Memory B cell (primary cell): ENCODE results near the gene LRP11.
"Not testable (repeated sequence)": the region's sequence is repeated elsewhere in the genome, so short reads cannot be mapped to it uniquely, and the experiment has no call there.

Experiments used
- ATAC-seq: fragments of 150-1000 bp; cut with Tn5 transposase; 2 replicates; pipeline ENCODE4 v1.10.0; 2021; ENCODE audit warnings: low read depth, mild to moderate bottlenecking, moderate library complexity
- DNase-seq, 2 donors: peaks; one replicate each; pipeline ENCODE4 v3.0.0; 2022; ENCODE audit warnings: low spot score in 2 of 2
- H3K27ac Mint-ChIP-seq: one replicate; pipeline ENCODE4 v1.8.0; 2022; ENCODE audit warnings: mild to moderate bottlenecking, moderate library complexity, mixed read lengths
- H3K27me3 Mint-ChIP-seq: one replicate; pipeline ENCODE4 v1.8.0; 2022; ENCODE audit warnings: mixed read lengths
- H3K36me3 Mint-ChIP-seq: one replicate; pipeline ENCODE4 v1.8.0; 2022; ENCODE audit warnings: mild to moderate bottlenecking, mixed read lengths
- H3K4me1 Mint-ChIP-seq: one replicate; pipeline ENCODE4 v1.8.0; 2022; ENCODE audit warnings: mixed read lengths
- H3K4me3 Mint-ChIP-seq: one replicate; pipeline ENCODE4 v1.8.0; 2022; ENCODE audit warnings: mild to moderate bottlenecking, moderate library complexity, mixed read lengths
- H3K9me3 Mint-ChIP-seq: one replicate; pipeline ENCODE4 v1.8.0; 2022; ENCODE audit warnings: mixed read lengths

LRP11 gene

DNA sequence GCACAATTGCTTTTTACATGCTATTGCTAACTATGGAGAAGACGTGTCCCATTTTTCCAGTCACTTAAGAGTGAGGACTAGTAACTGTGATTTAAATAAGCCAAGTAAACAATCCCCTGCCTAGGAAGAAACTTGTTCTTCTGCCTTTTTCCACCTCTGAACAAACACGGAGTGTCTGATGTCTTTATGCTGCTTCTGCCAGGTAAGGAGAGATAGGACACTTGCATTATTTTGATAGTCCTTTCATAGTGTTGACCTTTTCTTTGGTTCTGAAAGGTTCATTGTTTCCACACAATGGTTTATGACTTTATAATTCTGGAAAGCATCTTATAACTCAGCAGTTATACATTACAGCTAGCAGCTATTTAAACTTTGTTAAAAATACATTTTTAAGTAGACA lies 8.4 kb downstream of the LRP11 start:
- H3K27me3 Mint-ChIP-seq: peaks cover 5% of the 10 kb centered on the region
- H3K36me3 Mint-ChIP-seq: peaks cover 2% of the 10 kb centered on the region
- peaks cover 1% of the 10 kb centered on the region for H3K9me3 Mint-ChIP-seq
- peaks cover 28% of the 10 kb centered on the region for H3K4me1 Mint-ChIP-seq
- no peak overlapping the region for H3K27ac Mint-ChIP-seq
- no peak for DNase-seq
- ATAC-seq: no peak
- H3K4me3 Mint-ChIP-seq: no peak overlapping the region

DNA sequence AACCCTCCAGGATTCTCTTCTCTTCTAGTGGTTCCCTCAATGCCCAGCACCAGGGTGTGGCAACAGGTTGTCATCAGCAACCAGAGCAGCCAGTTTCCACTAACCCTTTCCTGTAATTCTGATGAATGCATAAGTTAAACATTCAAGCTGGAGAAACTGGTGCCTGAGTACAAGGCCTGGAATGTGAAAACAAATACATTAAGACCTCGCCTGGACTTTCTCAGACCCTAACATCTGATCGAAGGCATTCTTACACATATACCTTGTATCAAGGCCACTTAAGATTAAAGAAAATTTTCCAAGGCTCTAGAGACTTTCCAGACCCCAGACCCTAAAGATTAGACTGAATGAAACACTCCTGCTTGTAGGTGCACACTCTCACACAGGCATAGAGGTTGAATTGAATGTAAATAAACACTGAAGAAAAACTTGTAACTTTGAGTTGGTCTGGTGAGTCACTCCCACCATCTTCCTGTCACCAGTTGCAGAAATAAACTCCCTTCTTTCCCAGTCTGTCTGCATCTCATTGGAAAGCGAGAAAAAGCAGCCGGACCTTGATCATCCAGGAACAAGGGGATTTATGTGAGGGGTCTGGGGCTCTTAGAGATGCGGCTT lies 9.0 kb downstream of the LRP11 start:
- Mint-ChIP-seq H3K27me3 (no peaks in the 10 kb centered on the region), H3K4me1 (peaks cover 28% of the 10 kb centered on the region), H3K27ac (no peak overlapping the region), H3K36me3 (peaks cover 2% of the 10 kb centered on the region), H3K9me3 (peaks cover 1% of the 10 kb centered on the region), H3K4me3 (no peak overlapping the region)
- ATAC-seq: no peak
- DNase-seq: no peak

DNA sequence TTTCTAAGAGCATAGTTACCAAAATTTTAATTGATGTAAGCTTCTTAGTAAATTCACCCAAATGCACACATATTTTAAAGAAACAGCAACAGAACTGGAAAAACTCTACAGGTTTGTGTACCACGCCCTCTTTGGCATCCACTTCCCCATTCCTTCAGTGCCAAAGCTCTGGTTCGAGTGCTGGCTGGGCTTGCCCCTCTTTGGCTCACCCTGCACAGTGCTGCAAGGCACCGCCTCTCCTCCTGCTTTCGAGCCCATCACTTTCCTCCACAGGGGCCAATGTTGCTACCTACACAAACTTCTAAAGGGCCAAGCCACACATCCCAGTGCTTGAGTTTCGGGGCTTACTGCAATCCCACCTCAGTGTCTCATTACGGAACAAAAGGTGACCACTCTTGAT lies 9.6 kb downstream of the LRP11 start:
- ATAC-seq (no peak), DNase-seq (no peak)
- Mint-ChIP-seq H3K27ac (no peak overlapping the region), H3K27me3 (peaks cover 2% of the 10 kb centered on the region), H3K4me1 (peaks cover 28% of the 10 kb centered on the region), H3K36me3 (peaks cover 2% of the 10 kb centered on the region), H3K4me3 (no peak overlapping the region), H3K9me3 (peaks cover 1% of the 10 kb centered on the region)

DNA sequence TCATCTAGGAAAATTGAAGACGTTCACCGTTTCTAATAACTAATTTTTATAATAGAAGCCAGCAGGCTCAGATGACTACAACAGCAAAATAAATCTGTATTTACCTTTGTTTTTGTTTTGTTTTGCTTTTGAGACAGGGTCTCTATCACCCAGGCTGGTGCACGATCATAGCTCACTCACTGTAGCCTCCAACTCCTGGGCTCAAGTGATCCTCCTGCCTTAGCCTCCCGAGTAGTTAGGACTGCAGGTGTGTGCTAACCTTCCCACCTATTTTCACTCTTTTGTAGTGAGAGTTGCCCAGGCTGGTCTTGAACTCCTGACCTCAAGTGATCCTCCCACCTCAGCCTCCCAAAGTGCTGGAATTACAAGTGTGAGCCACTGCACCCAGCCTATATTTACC lies 10.1 kb downstream of the LRP11 start:
- H3K4me3 Mint-ChIP-seq: peak overlapping the region; percentile 11
- not testable (repeated sequence) for H3K9me3 Mint-ChIP-seq, H3K27ac Mint-ChIP-seq, H3K27me3 Mint-ChIP-seq, ATAC-seq, H3K36me3 Mint-ChIP-seq, DNase-seq
- peaks cover 28% of the 10 kb centered on the region for H3K4me1 Mint-ChIP-seq

DNA sequence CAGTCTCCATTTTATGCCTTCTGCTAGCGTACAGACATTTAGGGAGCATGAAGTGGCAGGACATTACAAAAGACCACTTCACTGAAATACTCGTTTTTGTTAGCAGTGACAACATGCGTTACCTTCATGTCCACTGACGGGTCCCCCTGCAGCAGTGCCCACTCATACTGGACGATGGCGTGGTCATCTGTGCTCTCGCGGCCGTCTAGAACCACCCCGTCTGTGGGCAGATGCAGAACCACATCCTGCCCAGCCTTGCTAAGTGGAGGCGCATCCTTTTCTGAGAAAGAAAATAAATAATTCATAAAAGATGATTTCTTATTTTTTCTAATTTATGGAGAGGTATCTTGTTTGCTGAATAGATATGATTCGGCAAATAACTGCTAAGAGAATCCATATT lies 11.3 kb downstream of the LRP11 start:
- H3K27ac Mint-ChIP-seq: no peak overlapping the region
- peak overlapping the region; percentile 67 for H3K4me3 Mint-ChIP-seq
- peaks cover 2% of the 10 kb centered on the region for H3K27me3 Mint-ChIP-seq
- ATAC-seq (no peak), DNase-seq (no peak)
- peaks cover 2% of the 10 kb centered on the region for H3K36me3 Mint-ChIP-seq
- peaks cover 1% of the 10 kb centered on the region for H3K9me3 Mint-ChIP-seq
- H3K4me1 Mint-ChIP-seq: peaks cover 28% of the 10 kb centered on the region

DNA sequence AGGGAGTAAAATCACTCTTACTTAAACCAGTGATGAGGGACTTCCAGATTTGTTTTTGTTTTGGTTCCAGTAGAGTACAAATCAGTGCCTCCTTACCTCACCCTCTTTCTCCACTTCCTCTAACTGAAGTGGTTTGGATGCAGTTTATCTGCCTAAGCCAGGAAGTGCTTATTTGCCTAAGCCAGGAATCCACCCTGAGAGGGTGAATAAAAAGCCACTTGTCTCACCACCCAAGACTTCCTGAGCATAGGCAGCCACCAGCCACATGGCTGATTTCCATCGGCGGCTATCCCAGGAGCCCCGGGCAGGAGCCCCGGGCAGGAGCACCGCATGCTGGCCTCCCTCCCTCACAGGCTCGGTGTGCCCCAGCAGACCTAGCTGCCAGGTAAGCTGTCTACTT lies 12.0 kb downstream of the LRP11 start:
- peak; percentile 99 for ATAC-seq
- H3K4me1 Mint-ChIP-seq: peaks cover 28% of the 10 kb centered on the region
- peak overlapping the region; percentile 67 for H3K4me3 Mint-ChIP-seq
- peaks cover 1% of the 10 kb centered on the region for H3K9me3 Mint-ChIP-seq
- peaks cover 2% of the 10 kb centered on the region for H3K36me3 Mint-ChIP-seq
- peak overlapping the region; percentile 77 for H3K27ac Mint-ChIP-seq
- peak; percentile 16 to 57 for DNase-seq
- peaks cover 2% of the 10 kb centered on the region for H3K27me3 Mint-ChIP-seq

DNA sequence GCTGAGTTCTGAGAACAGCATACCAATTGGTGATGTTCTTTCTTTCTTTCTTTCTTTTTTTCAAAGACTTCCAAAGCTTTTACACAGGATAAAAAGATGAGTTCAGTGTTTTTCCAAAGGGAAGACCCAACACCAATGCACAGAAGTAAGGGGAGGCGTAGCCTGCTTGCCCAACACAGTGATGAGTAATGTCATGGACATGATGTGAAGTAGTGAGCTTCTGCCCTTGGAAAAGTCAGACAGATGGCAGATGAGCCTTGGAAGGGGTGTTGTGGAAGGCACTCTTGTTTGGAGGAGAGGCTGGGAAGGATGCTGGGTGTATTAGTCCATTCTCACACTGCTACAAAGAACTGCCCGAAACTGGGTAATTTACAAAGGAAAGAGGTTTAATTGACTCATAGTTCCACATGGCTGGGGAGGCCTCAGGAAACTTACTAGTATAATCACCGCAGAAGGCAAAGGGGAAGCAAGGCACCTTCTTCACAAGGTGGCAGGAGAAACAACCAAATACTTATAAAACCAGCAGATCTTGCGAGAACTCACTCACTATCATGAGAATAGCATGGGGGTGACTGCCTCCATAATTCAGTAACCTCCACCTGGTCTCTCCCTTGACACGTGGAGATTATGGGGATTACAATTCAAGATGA lies 12.6 kb downstream of the LRP11 start:
- DNase-seq (no peak), ATAC-seq (peak; percentile 26)
- Mint-ChIP-seq H3K4me1 (peaks cover 28% of the 10 kb centered on the region), H3K27me3 (peaks cover 2% of the 10 kb centered on the region), H3K9me3 (peaks cover 1% of the 10 kb centered on the region), H3K4me3 (peak overlapping the region; percentile 67), H3K36me3 (peaks cover 2% of the 10 kb centered on the region), H3K27ac (peak overlapping the region; percentile 77)

DNA sequence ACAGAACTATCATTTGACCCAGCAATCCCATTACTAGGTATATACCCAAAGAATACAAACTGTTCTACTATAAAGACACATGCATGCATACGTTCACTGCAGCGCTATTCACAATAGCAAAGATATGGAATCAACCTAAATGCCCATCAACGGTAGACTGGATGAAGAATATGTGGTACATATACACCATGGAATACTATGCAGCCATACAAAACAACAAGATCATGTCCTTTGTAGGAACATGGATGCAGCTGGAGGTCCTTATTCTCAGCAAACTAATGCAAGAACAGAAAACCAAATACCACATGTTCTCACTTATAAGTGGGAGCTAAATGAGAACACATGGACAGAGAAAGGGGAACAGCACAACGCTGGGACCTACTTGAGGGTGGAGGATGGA lies 15.8 kb downstream of the LRP11 start:
- ATAC-seq, H3K4me3 Mint-ChIP-seq, DNase-seq, H3K27me3 Mint-ChIP-seq, H3K27ac Mint-ChIP-seq, H3K9me3 Mint-ChIP-seq, H3K36me3 Mint-ChIP-seq: not testable (repeated sequence)
- H3K4me1 Mint-ChIP-seq: peaks cover 21% of the 10 kb centered on the region

DNA sequence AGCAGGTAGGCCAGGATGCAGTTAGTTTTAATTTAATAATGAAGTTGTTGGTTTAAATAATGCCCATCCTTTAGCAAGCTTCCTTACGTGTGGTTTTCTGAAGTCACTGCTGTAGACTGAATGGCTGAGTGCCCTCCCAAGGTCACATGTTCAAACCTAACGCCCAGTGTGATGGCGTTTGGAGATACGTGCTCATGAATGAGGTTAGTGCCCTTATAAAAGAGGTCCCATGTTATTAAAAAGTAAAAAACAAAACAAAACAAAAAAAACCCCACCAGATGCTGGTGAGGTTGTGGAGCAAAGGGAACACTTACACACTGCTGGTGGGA lies 16.3 kb downstream of the LRP11 start:
- Mint-ChIP-seq H3K27me3 (peaks cover 3% of the 10 kb centered on the region), H3K4me3 (no peak overlapping the region), H3K27ac (no peak overlapping the region), H3K9me3 (peaks cover 1% of the 10 kb centered on the region), H3K4me1 (peaks cover 17% of the 10 kb centered on the region), H3K36me3 (peaks cover 2% of the 10 kb centered on the region)
- no peak for DNase-seq
- ATAC-seq: no peak

DNA sequence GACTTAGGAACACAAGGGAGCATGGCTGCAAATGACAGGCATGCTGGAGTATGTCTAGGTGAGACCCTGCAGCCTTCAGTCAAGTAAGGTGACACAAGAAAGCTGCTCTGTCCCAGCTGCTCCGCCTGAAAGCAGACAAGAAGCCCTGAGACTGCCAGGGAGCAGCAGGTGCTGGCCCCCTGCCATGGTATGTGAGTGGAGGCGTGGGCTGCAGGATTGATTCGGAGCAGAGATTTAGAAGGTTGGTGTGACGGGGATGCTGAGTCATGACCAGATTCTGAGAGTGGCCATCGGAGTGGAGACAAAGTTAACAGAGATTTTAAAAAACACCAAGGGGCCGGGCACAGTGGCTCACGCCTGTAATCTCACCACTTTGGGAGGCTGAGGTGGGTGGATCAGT lies 17.8 kb downstream of the LRP11 start:
- no peak overlapping the region for H3K4me3 Mint-ChIP-seq
- DNase-seq (no peak), ATAC-seq (no peak)
- no peaks in the 10 kb centered on the region for H3K9me3 Mint-ChIP-seq
- H3K27ac Mint-ChIP-seq: no peak overlapping the region
- H3K27me3 Mint-ChIP-seq: peaks cover 3% of the 10 kb centered on the region
- peaks cover 4% of the 10 kb centered on the region for H3K4me1 Mint-ChIP-seq
- H3K36me3 Mint-ChIP-seq: peaks cover 2% of the 10 kb centered on the region

DNA sequence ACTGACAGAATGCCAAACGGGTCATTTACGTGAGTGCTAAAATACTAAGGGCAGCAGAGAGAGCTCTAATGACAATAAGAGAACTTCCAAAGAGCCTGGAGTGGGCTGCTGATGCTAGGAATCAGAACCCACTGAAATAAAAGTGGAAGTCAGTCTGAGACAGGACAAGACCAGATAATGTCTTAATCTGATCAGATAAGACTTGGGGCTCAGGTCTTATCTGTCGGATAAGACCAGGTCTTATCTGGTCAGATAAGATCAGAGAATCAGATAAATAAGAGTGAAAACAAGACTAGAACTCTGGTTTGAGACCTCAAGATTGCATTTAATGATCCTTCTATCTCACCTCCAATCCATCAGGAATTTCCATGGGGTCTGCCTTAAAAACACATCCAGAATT lies 18.6 kb downstream of the LRP11 start:
- H3K36me3 Mint-ChIP-seq: no peaks in the 10 kb centered on the region
- no peaks in the 10 kb centered on the region for H3K4me1 Mint-ChIP-seq
- DNase-seq (no peak), ATAC-seq (no peak)
- no peak overlapping the region for H3K4me3 Mint-ChIP-seq
- no peak overlapping the region for H3K27ac Mint-ChIP-seq
- no peaks in the 10 kb centered on the region for H3K9me3 Mint-ChIP-seq
- peaks cover 3% of the 10 kb centered on the region for H3K27me3 Mint-ChIP-seq

DNA sequence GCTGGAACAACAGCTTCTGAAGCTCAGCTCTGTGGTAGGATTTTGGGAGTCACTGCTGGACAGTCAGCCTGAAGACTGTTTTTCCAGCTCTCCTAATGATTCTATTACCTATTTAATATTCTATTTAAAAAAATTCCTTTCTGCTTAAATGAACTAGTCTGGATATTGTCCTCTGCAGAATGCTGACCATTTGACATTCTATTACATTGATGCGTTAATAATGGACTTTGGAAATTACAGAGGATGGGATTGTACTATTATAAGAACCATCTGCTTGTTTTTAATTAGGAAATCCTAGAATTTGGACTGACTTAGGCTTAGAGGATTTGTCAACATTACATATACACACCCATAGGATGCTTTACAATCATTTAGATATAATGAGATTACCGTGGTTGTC lies 19.7 kb downstream of the LRP11 start:
- no peak overlapping the region for H3K27ac Mint-ChIP-seq

DNA sequence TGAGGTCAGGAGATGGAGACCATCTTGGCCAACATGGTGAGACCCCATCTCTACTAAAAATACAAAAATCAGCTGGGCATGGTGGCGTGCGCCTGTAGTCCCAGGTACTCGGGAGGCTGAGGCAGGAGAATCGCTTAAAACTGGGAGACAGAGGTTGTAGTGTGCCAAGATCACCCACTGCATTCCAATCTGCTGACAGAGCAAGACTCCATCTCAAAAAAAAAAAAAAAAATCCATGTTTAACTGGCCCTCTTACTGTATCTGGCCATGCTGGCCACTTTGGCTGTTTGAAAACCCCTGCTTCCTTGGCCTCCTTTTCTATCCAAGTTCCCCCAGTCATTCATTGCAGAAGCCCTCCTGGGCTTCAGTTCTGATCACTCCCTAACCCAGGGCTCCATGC lies 20.1 kb downstream of the LRP11 start:
- not testable (repeated sequence) for H3K4me3 Mint-ChIP-seq, H3K27ac Mint-ChIP-seq, H3K4me1 Mint-ChIP-seq, DNase-seq, H3K27me3 Mint-ChIP-seq, H3K36me3 Mint-ChIP-seq, ATAC-seq, H3K9me3 Mint-ChIP-seq

More for the DNA sequence above, 19.7 kb downstream of the LRP11 start:
- H3K9me3 Mint-ChIP-seq: no peaks in the 10 kb centered on the region
- H3K36me3 Mint-ChIP-seq: no peaks in the 10 kb centered on the region
- H3K4me1 Mint-ChIP-seq: no peaks in the 10 kb centered on the region
- DNase-seq (no peak), ATAC-seq (no peak)
- peaks cover 3% of the 10 kb centered on the region for H3K27me3 Mint-ChIP-seq
- no peak overlapping the region for H3K4me3 Mint-ChIP-seq

DNA sequence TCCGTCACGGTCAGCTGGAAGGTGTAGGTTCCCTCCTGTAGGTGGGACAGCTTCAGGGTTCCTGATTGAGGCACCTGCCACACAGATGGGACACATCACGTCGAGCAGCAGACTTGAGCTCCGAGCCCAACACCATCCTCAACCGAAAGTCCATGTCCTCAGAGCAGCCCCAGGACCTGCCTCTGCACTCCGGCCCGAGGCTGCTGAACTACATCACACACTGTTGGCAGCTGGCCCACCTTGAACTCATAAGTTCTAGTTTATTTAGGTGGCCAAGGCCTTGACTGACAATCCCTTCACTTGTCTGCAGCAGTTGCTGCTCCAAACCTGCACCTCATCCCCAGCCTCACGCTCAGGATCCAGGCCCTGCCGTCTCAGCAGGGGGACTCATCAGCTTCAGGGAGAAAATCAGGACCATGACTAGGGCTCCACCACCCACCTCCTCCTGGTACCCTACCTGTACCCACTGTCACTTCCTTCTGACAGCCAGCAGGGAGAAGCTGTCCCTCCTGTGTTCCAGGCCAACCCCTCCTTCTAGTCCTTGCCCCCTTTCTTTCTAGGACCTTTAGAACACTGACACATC lies 21.0 kb downstream of the LRP11 start:
- Mint-ChIP-seq H3K9me3 (no peaks in the 10 kb centered on the region), H3K4me1 (no peaks in the 10 kb centered on the region), H3K4me3 (no peak overlapping the region), H3K27me3 (peaks cover 3% of the 10 kb centered on the region), H3K36me3 (no peaks in the 10 kb centered on the region), H3K27ac (no peak overlapping the region)
- ATAC-seq (no peak), DNase-seq (no peak)

DNA sequence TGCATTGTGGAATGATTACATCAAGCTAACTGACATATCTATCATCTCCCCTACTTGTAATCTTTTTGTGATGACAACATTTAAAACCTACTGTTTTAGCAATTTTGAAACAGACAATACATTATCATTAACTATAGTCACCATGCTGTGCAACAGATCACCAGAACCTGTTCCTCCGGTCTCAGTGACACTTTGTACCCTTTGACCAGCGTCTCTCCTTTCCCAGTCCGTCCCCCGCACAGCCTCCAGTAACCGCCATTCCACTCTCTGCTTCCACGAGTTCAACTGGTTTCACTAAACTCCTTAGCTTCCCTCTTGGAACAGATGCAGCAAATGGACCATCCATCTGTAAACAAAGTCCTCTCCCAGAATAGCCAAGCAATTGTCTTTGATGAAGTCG lies 21.8 kb downstream of the LRP11 start:
- no peaks in the 10 kb centered on the region for H3K9me3 Mint-ChIP-seq
- H3K4me3 Mint-ChIP-seq: no peak overlapping the region
- H3K27ac Mint-ChIP-seq: no peak overlapping the region
- no peak for ATAC-seq
- no peaks in the 10 kb centered on the region for H3K36me3 Mint-ChIP-seq
- no peak for DNase-seq
- peaks cover 3% of the 10 kb centered on the region for H3K27me3 Mint-ChIP-seq
- no peaks in the 10 kb centered on the region for H3K4me1 Mint-ChIP-seq
